D341Med (cell line): ENCODE results near the gene ALOXE3.
A peak's percentile ranks its signal among the peaks of the same experiment; 100 is the strongest.

Experiments
- DNase-seq: peaks from one replicate; pipeline ENCODE4 v3.0.0; 2012; ENCODE audit warnings: low spot score

ALOXE3 gene

GRCh38 chr17:8117980-8118768 is at the start of gene ALOXE3:
ALOXE3 (minus strand) TSS chr17:8118514; CDS start chr17:8117990, 524 bp downstream.
- DNase-seq, result no peak

DNA sequence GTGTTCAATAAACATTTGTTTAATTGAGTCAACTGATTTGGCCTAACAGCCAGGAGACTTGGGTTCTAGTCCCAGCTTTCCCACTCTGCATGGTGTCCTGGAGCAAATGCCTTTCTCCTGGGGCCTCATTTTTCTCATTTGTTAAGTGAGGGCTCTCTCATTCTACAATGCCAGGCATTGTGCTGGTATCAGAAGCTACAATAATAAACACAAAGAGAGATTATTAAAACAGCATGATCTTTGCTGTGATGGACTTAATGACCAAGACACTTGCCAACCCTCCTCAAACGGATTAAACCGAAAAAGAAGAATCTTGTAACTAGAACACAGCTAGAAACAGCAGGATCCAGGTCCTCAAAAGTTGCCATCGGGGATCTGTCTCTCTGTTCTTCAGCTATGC is 49.2 kb upstream of the ALOXE3 start:
- DNase-seq, result no peak

- DNase-seq, result no peak
Measured at GRCh38 chr17:8166731-8167130, 48.4 kb upstream of the ALOXE3 start.

- no peak for DNase-seq
Measured at GRCh38 chr17:8164815-8165131, 46.5 kb upstream of the ALOXE3 start.

DNA sequence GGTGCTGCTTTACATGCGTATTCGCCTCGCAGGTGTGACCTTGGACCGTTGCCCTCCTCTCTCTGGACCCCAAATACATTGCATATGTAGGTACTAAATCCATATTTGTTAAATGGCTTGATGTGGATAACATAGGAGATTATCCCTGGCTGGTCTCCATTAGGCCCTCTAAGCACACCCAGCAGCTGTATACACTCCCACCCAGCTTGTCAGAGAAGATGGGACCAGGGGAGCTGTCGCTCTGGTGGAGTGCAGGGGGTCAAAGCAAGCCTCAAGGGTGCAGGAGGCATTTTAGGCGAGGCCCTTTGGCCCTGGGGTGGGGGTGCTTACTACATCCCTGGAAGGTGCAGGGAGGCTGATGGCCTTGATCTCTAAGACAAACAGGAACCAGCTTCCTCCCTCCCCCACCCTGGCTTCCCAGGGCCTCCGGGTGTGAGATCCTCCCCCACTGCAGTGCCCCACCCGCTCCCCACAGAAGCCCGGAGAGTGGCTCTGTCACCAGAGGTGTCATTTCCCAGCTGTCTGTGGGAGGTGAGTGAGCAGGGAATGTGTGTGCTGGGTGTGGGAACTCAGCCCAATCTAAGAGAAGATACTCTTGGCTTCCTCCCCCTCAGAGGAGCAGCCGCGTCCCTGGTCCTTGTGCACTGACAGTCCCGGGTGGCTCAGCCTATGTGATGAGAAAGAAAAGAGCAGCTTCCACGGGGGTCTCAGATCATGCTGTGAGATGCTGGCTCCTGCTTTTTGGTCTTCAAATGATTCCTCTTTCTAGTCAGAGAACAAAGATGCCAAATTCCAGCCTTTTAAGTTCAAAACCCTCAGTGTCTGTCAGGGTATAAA is 45.9 kb upstream of the ALOXE3 start:
- no peak for DNase-seq

DNA sequence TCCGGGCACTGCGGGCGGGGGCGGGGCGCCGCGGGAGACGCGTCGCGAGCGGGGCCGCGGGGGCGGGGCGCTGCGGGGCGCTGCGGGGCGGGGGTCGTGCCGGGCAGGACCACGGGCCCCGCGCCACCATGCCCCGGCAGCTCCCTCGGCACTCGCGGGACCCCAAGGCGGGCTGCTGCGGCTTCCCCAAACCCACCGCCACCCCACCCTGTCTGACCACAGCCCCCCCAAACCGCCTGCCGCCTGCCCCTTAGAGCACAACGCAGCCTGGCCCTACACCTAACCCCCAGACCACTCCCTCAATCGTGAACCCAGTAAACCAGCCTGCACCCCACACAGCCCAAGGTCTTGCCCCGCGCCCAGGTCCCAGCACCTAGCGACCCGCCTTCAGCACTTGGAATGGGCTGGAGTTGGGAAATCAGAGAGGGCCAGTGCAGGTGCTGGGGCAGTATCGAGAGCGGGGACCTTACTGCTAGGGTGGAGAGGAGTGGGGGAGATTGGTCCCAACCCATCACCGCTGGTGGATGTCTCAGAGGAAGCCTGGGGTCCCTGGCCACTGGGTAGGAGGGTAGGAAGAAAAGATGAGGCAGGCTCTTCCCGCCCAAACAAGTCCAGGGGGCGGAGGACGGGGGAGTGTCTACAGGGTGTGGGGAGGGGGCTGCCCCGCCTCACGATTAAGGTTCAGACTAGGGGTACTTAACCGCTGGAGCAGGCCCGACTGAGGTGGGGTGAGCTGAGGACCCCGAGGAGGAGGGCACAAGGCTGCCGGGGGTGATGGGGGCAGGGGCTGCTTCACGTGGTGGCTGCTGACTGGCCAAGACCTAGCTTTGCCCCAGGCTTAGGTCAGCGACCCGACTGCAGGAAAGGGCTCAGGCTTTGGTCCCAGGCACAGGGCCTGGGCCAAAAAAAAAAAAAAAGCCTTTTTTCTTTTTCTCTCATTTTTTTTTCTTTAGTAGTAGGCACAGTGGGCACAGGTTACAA is 45.0 kb upstream of the ALOXE3 start:
- DNase-seq, result peak; percentile 80

DNA sequence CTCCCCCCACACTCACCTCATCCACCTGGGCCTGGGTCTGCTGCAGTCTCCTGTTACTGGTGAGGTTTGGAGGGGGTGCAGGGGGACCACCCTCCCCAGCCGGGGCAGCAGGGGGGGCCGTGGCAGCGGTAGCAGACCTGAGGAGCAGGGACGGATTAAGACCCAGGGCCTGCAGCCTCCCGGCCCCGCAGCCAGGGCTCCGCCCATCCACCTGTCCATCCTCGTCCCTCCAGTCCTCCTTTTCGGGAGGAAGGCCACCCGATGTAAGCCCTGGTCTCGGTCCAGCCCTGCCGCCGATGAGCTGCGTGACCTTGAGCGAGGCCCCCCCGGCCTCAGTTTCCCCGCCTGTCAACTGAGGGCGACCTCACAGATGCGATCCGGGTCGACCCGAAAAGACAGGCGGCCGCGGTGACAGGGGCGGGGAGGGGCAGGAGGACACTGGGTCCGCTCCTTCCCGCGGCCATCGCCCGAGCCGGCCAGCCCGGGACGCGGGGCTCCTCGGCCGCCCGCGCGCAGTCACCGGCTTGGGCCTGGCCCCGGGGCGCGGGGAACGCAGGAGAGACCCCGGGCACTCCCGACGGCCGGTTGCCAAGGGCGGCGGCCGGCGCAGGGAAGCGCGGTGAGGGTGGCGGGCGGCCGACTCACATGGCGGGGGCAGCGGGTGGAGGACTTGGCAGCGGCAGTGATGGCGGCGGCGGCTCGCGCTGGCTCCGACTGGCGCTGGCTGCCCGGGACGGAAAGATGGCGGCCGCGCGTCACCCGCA is 44.1 kb upstream of the ALOXE3 start, which contains the start of gene VAMP2:
Gene VAMP2 (minus strand): TSS at position 716 of the 764 bp plus-strand sequence. CDS start 69 bp downstream, at position 647.
- DNase-seq, result peak; percentile 55

DNA sequence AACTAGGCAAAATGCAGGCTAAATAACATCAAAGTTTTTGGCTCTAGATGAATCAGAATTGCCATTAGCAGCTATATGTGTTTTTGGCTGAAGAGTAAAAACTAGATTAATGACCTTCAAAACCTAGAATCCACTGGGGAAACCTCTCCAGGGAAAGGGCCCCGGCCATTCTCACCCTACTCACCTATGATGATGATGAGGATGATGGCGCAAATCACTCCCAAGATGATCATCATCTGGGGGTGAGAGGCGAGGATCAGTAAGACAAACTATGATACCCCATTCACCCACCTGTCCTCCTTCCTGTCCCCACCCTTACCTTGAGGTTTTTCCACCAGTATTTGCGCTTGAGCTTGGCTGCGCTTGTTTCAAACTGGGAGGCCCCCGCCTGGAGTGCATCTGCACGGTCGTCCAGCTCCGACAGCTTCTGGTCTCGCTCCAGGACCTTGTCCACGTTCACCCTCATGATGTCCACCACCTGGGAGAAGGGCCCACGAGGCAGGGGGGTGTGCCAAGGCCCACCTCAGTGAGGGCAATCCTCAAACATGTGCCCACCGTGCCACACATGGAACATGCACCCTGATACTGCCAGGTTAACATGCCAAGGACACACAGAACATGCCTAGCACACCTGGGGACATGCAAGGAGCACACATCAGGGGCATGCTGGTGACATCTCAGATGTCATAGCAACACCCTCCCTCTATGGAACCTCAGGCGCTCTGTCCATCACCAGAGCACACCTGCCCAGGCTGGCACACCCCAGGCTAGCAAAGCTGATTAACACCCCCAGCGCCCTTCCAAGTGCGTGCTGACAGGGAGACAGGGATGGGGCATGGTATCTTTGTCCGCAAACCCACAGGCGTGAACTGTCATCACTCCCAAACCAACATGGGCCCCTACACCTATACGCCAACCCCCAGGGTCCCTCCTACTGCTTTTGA is 43.2 kb upstream of the ALOXE3 start:
- no peak for DNase-seq

GRCh38 chr17:8160741-8161221 is 42.5 kb upstream of the ALOXE3 start:
- no peak for DNase-seq

- no peak for DNase-seq
Measured at GRCh38 chr17:8160224-8160577, 41.9 kb upstream of the ALOXE3 start.

GRCh38 chr17:8159459-8160223 is 41.3 kb upstream of the ALOXE3 start:
- DNase-seq, result no peak

- DNase-seq, result no peak
Measured at GRCh38 chr17:8159032-8159400, 40.7 kb upstream of the ALOXE3 start.

DNA sequence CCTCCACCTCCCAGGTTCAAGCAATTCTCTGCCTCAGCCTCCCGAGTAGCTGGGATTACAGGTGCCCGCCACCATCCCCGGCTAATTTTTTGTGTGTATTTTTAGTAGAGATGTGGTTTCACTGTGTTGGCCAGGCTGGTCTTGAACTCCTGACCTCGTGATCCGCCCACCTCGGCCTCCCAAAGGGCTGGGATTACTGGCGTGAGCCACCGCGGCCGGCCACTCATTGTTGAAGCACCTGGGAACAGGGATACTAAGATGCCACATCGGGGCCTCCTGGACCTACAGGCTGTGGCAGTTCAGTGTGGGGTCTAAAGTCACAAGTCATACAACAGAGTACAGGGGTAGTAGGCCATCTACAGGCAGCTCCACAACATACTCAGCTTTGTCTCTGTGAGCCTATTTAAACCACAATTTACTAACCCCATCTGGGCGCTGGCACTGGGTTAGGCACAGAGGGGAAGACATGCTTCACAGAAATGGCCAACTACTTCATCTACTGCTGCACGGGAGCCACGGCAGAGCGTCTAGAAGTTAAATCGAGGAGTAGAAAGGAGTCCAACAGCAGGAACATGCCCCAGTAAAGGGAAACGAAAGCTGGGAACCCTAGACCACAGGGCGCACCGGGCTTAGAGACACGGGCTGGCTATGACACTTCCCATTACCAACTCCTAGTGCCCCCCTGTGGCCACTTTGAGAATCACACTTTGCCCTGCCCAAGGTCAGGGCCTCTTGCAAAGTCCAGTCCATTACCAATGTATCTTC is 40.1 kb upstream of the ALOXE3 start:
- DNase-seq, result peak; percentile 61

- peak; percentile 83 for DNase-seq
Measured at GRCh38 chr17:8156246-8156992, 38.1 kb upstream of the ALOXE3 start.

DNA sequence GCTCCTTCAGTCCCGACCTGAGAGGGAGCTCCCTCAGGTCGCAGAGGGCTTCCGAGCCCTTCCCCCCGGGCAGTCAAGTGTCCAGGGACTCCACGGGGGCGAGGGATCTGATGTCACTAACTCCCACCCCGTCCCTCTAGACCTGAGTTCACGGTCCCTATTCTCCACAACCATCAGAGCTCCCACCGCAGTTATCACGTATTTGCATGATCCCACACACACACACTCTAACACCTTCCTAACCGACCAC is 37.6 kb upstream of the ALOXE3 start:
- DNase-seq, result no peak

- no peak for DNase-seq
Measured at GRCh38 chr17:8155231-8155995, 37.1 kb upstream of the ALOXE3 start.

DNA sequence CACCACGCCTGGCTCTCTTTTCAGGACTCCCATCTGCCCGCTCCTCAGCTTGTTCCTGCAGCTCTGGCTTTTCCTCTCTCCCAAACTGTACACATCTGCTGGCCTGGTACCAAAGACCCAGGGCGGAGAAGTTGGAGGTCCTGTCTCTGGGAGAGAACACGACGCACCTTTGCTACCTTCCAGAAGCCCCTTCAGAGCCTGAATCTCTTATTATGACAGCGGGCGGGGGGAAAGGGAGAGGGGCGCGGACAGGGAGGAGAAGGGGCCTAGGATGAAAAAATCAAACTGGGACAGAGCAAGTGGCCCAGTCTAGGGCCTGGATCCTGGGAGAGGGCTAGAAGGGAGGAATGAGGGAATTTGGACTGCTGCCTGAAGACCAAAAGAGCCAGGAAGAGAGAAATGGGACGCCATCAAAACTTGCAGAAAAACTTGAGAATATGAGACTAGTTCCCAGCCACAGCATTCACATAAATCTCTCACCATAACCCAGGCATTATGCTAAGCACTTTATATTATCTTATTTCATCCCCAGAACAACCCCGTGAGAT is 36.4 kb upstream of the ALOXE3 start:
- no peak for DNase-seq
